ENCODE measurements around the gene ME1.
A peak's percentile ranks its signal among the peaks of the same experiment; 100 is the strongest.
"Not testable (repeated sequence)": the region's sequence is repeated elsewhere in the genome, so short reads cannot be mapped to it uniquely, and the experiment has no call there.

The ME1 gene

GRCh38 chr6:83252719-83253118 lies 178.1 kb downstream of the ME1 start:
- peak; percentile 67 for DNase-seq

- DNase-seq = no peak
Measured at GRCh38 chr6:83250235-83250634, 180.6 kb downstream of the ME1 start.

GRCh38 chr6:83247471-83247870 lies 183.4 kb downstream of the ME1 start:
- DNase-seq = no peak

- DNase-seq = peak; percentile 80
Measured at GRCh38 chr6:83231146-83231545, 199.7 kb downstream of the ME1 start.

GRCh38 chr6:83226517-83226916 lies 204.3 kb downstream of the ME1 start:
- DNase-seq = no peak

GRCh38 chr6:83221889-83222479 lies 208.9 kb downstream of the ME1 start:
- peak; percentile 44 for DNase-seq

- DNase-seq = peak; percentile 13
Measured at GRCh38 chr6:83221276-83221675, 209.6 kb downstream of the ME1 start.

GRCh38 chr6:83220121-83220520 lies 210.7 kb downstream of the ME1 start:
- DNase-seq = no peak

- DNase-seq = no peak
Measured at GRCh38 chr6:83218646-83219045, 212.2 kb downstream of the ME1 start.

GRCh38 chr6:83216806-83217205 lies 214.0 kb downstream of the ME1 start:
- no peak for DNase-seq

- peak; percentile 74 for DNase-seq
Measured at GRCh38 chr6:83215131-83216047, 215.5 kb downstream of the ME1 start.

- no peak for DNase-seq
Measured at GRCh38 chr6:83202031-83202430, 228.8 kb downstream of the ME1 start.

GRCh38 chr6:83199863-83200225 lies 231.0 kb downstream of the ME1 start:
- peak; percentile 40 for DNase-seq

GRCh38 chr6:83199173-83199862 lies 231.5 kb downstream of the ME1 start:
- DNase-seq = no peak

GRCh38 chr6:83198486-83199172 lies 232.2 kb downstream of the ME1 start:
- no peak for DNase-seq

GRCh38 chr6:83193747-83194566 lies 236.9 kb downstream of the ME1 start:
- DNase-seq = peak; percentile 11

- peak; percentile 87 for DNase-seq
Measured at GRCh38 chr6:83192871-83193746, 237.7 kb downstream of the ME1 start, which contains the start of the genes PGM3 and RWDD2A. Gene PGM3, minus strand, starts transcription at chr6:83193265. Its CDS starts 2,253 bp downstream, at chr6:83191012. Gene RWDD2A, plus strand, starts transcription at chr6:83193357. Its CDS starts 1,095 bp downstream, at chr6:83194452.

GRCh38 chr6:83192456-83192855 lies 238.4 kb downstream of the ME1 start:
- DNase-seq = peak; percentile 30

- not testable (repeated sequence) for DNase-seq
Measured at GRCh38 chr6:83191974-83192373, 238.9 kb downstream of the ME1 start.

GRCh38 chr6:83190626-83191025 lies 240.2 kb downstream of the ME1 start:
- DNase-seq = no peak

- DNase-seq = no peak
Measured at GRCh38 chr6:83188501-83188900, 242.3 kb downstream of the ME1 start.

Data from fibroblast of skin of right biceps (primary cell).